HCT116 (cell line): ENCODE results near the gene PLCD3. TPM values are rescaled to one million over a fixed set of nuclear protein-coding genes. Genes with fewer than 3 reads are reported as not detected.

Experiments
- ATAC-seq: fragments of 200-7000 bp; cut with Tn5 transposase; 2 replicates; pipeline ENCODE4 v1.9.1; 2020; ENCODE audit warnings: mild to moderate bottlenecking, moderate library complexity
- BruUV-seq: library from RNA; stranded (reverse); fragments of 400-500 nt; replicated peaks from 2 replicates; lab custom pipeline; 2021; lab: Mats Ljungman, UMichigan
- CTCF ChIA-PET: fragments of 300-600 bp; sonication (Branson Sonifier 250); formaldehyde crosslinking; loops from one replicate; lab custom pipeline; 2021; ENCODE audit warnings: antibody characterized with exemption; lab: Charles Lee
- POLR2A ChIA-PET: fragments of 300-600, 350-600 bp; sonication (Branson Sonifier 250); formaldehyde crosslinking; loops from one replicate; lab custom pipeline; 2021; ENCODE audit warnings: antibody characterized with exemption; lab: Charles Lee
- RAD21 ChIA-PET, 2 experiments: fragments of 300-600 bp; sonication (Branson Sonifier 250); formaldehyde crosslinking; loops; one replicate each; lab custom pipeline; 2023; ENCODE audit warnings: low total read pairs in 2 of 2; ENCODE audit not compliant: uncharacterized antibody in 2 of 2, unreplicated experiment in 2 of 2, low non-redundant PET in 1 of 2; lab: Charles Lee
- DNase-seq: peaks from one replicate; pipeline ENCODE4 v3.0.0-alpha.2; 2010; ENCODE audit warnings: low read depth, low spot score
- H2AFZ ChIP-seq: fragments of 200-600 bp; shearing (Covaris generic), sonication (generic); 2 replicates; pipeline ENCODE4 v1.6.1; 2017; ENCODE audit warnings: low read depth, mixed run types, mixed read lengths, antibody characterized with exemption, low read length; ENCODE audit not compliant: poor library complexity, severe bottlenecking
- H3K27ac ChIP-seq: 2 replicates; pipeline ENCODE4 v1.5.1; 2012; ENCODE audit warnings: low read depth, low read length
- H3K27me3 ChIP-seq: fragments of 200-600 bp; sonication (generic); 2 replicates; pipeline ENCODE4 v1.6.1; 2016; ENCODE audit warnings: mixed run types, low read length, mixed read lengths; ENCODE audit not compliant: insufficient read depth
- H3K36me3 ChIP-seq, 2 experiments: fragments of 200-500 bp in 1 of 2; fragments of 200-600 bp in 1 of 2; sonication (Bioruptor generic) in 1 of 2; sonication (generic) in 1 of 2; 2 replicates each; pipeline versions ENCODE4 v1.5.1 to v1.6.1; 2014 to 2016; ENCODE audit warnings: low read length in 2 of 2, inconsistent platforms in 1 of 2, mixed read lengths in 1 of 2, mixed run types in 1 of 2; ENCODE audit not compliant: insufficient read depth in 2 of 2, control insufficient read depth in 1 of 2
- H3K4me1 ChIP-seq, 2 experiments: fragments of 200-600 bp in 1 of 2; sonication (generic) in 1 of 2; 2 replicates each; pipeline versions ENCODE4 v1.5.1 to v1.6.1; 2012 to 2017; ENCODE audit warnings: low read length in 2 of 2, inconsistent platforms in 1 of 2, mild to moderate bottlenecking in 1 of 2, mixed read lengths in 1 of 2, mixed run types in 1 of 2, moderate library complexity in 1 of 2; ENCODE audit not compliant: insufficient read depth in 2 of 2, control insufficient read depth in 1 of 2
- H3K4me2 ChIP-seq: fragments of 200-600 bp; sonication (generic); 2 replicates; pipeline ENCODE4 v1.6.1; 2017; ENCODE audit warnings: mixed run types, low read length, mixed read lengths
- H3K4me3 ChIP-seq, 2 experiments: fragments of 200-600 bp in 1 of 2; sonication (generic) in 1 of 2; replicated peaks in 1 of 2; 2 replicates each; pipeline ENCODE4 v1.5.1; 2011 to 2016; ENCODE audit warnings: low read length in 2 of 2, control low read depth in 1 of 2, low read depth in 1 of 2, mild to moderate bottlenecking in 1 of 2, mixed read lengths in 1 of 2, mixed run types in 1 of 2
- H3K79me2 ChIP-seq: fragments of 200-600 bp; sonication (generic); 2 replicates; pipeline ENCODE4 v1.6.1; 2017; ENCODE audit warnings: mild to moderate bottlenecking, mixed run types, low read length, moderate library complexity, mixed read lengths; ENCODE audit not compliant: insufficient read depth
- H3K9ac ChIP-seq: fragments of 200-600 bp; sonication (generic); 2 replicates; pipeline ENCODE4 v1.6.1; 2016; ENCODE audit warnings: low read length, mixed read lengths
- H3K9me2 ChIP-seq: fragments of 200-600 bp; sonication (generic), shearing (Covaris generic); 2 replicates; pipeline ENCODE4 v1.6.1; 2017; ENCODE audit warnings: mixed run types, mild to moderate bottlenecking, moderate library complexity; ENCODE audit not compliant: insufficient read depth
- H3K9me3 ChIP-seq, 2 experiments: fragments of 200-500 bp in 1 of 2; fragments of 200-600 bp in 1 of 2; sonication (Bioruptor generic) in 1 of 2; sonication (generic) in 1 of 2; 2 replicates each; pipeline ENCODE4 v1.6.1; 2014 to 2017; ENCODE audit warnings: low read length in 2 of 2, mixed read lengths in 2 of 2, inconsistent platforms in 1 of 2, low read depth in 1 of 2, mild to moderate bottlenecking in 1 of 2, mixed run types in 1 of 2, moderate library complexity in 1 of 2; ENCODE audit not compliant: control insufficient read depth in 1 of 2, insufficient read depth in 1 of 2
- H4K20me1 ChIP-seq: fragments of 200-600 bp; sonication (generic), shearing (Covaris generic); 2 replicates; pipeline ENCODE4 v1.6.1; 2017; ENCODE audit warnings: mixed run types, mild to moderate bottlenecking, moderate library complexity; ENCODE audit not compliant: insufficient read depth
- CBX3 ChIP-seq: IDR thresholded peaks from 2 replicates; pipeline ENCODE4 v1.6.1; 2012; ENCODE audit warnings: low read depth
- CEBPB ChIP-seq: IDR thresholded peaks from 2 replicates; pipeline ENCODE4 v1.6.1; 2012; ENCODE audit warnings: low read depth
- EGR1 ChIP-seq: IDR thresholded peaks from 2 replicates; pipeline ENCODE4 v1.6.1; 2012; ENCODE audit warnings: low read depth
- ELF1 ChIP-seq: IDR thresholded peaks from 2 replicates; pipeline ENCODE4 v1.6.1; 2012; ENCODE audit warnings: low read depth, borderline replicate concordance
- EZH2 ChIP-seq: fragments of 200-600 bp; sonication (generic); IDR thresholded peaks from 2 replicates; pipeline ENCODE4 v1.6.1; 2017; ENCODE audit warnings: antibody characterized with exemption, mixed run types
- EZH2phosphoT487 ChIP-seq: fragments of 200-600 bp; IDR thresholded peaks from 2 replicates; pipeline ENCODE4 v1.6.1; 2018; ENCODE audit warnings: antibody characterized with exemption, borderline replicate concordance
- FOSL1 ChIP-seq: IDR thresholded peaks from 2 replicates; pipeline ENCODE4 v1.6.1; 2012; ENCODE audit warnings: low read depth
- JUND ChIP-seq: IDR thresholded peaks from 2 replicates; pipeline ENCODE4 v1.6.1; 2012
- POLR2A ChIP-seq: IDR thresholded peaks from 2 replicates; pipeline ENCODE4 v1.7.0; 2011; ENCODE audit warnings: borderline replicate concordance; ENCODE audit not compliant: insufficient read depth, insufficient read length; ENCODE audit errors: extremely low read depth
- POLR2AphosphoS5 ChIP-seq: IDR thresholded peaks from 2 replicates; pipeline ENCODE4 v1.6.1; 2011; ENCODE audit warnings: mild to moderate bottlenecking, low read depth, low read length, moderate library complexity
- RAD21 ChIP-seq: IDR thresholded peaks from 2 replicates; pipeline ENCODE4 v1.6.1; 2012; ENCODE audit warnings: low read depth, mild to moderate bottlenecking
- SP1 ChIP-seq: IDR thresholded peaks from 2 replicates; pipeline ENCODE4 v1.6.1; 2012; ENCODE audit warnings: low read depth
- ZFX ChIP-seq: fragments of 450-650 bp; IDR thresholded peaks from 2 replicates; pipeline ENCODE4 v1.6.1; 2017
- ZNF274 ChIP-seq: fragments of 200-500 bp; sonication (Bioruptor generic); IDR thresholded peaks from 2 replicates; pipeline ENCODE4 v1.6.1; 2014; ENCODE audit warnings: mild to moderate bottlenecking, low read depth, low read length, inconsistent platforms
- intact Hi-C: fragments of 100-400 bp; cut with micrococcal nuclease; formaldehyde crosslinking; loops from 2 replicates; pipeline ENCODE4 v1.10.0; 2022
- total RNA-seq: library from RNA; stranded (reverse); gene quantifications from one replicate; pipeline ENCODE4 v1.2.1, GENCODE V29; 2021; ENCODE audit not compliant: unreplicated experiment
- TF ChIP-seq, protein P1 (sequence below): IDR thresholded peaks from 2 replicates; pipeline ENCODE4 v1.6.1; 2011; ENCODE audit warnings: mild to moderate bottlenecking, low read length, moderate library complexity; ENCODE audit not compliant: insufficient replicate concordance; ENCODE audit errors: extremely low read depth
- TF ChIP-seq, protein P2 (sequence below): IDR thresholded peaks from 2 replicates; pipeline ENCODE4 v1.6.1; 2012

PLCD3 gene
- total RNA-seq, 1 experiment from 2014 or later, result 197 TPM

GRCh38 chr17:45117848-45118646 lies 14.3 kb downstream of the PLCD3 start (continued):
- TF ChIP-seq, protein P1, sequence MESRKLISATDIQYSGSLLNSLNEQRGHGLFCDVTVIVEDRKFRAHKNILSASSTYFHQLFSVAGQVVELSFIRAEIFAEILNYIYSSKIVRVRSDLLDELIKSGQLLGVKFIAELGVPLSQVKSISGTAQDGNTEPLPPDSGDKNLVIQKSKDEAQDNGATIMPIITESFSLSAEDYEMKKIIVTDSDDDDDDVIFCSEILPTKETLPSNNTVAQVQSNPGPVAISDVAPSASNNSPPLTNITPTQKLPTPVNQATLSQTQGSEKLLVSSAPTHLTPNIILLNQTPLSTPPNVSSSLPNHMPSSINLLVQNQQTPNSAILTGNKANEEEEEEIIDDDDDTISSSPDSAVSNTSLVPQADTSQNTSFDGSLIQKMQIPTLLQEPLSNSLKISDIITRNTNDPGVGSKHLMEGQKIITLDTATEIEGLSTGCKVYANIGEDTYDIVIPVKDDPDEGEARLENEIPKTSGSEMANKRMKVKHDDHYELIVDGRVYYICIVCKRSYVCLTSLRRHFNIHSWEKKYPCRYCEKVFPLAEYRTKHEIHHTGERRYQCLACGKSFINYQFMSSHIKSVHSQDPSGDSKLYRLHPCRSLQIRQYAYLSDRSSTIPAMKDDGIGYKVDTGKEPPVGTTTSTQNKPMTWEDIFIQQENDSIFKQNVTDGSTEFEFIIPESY, result no peak
- TF ChIP-seq SP1 (no peak), EZH2phosphoT487 (no peak), POLR2A (no peak), ELF1 (no peak), FOSL1 (no peak)

DNA sequence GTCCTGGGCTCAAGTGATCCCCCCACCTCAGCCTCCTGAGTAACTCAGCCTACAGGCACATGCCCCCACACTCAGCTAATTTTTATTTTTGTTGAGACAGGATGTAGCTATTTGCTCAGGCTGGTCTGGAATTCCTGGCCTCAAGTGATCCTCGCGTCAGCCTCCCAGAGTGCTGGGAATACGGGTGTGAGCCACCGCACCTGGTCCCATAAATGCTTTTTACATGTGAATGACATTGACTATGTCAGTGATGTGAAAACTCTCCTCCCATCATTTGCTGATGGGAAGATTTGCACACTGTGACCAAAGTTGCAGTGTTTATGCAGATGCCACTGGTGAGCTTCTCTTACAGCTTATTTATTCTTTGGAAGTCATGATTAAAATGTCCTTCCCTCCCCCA lies 15.0 kb downstream of the PLCD3 start:
- Histone ChIP-seq H3K27ac (no peak overlapping the region), H3K27me3 (no peaks in the 10 kb centered on the region), H2AFZ (no peak overlapping the region), H3K36me3 (peaks cover 2 to 11% of the 10 kb centered on the region in 2 experiments; a peak in 3 of 4 replicates), H3K4me1 (peaks cover 7 to 10% of the 10 kb centered on the region in 2 experiments), H3K9me2 (no peaks in the 10 kb centered on the region), H3K4me3 (no peak overlapping the region), H3K9me3 (no peaks in the 10 kb centered on the region), H3K9ac (no peak overlapping the region), H3K79me2 (peaks cover 10% of the 10 kb centered on the region), H3K4me2 (no peak overlapping the region), H4K20me1 (no peaks in the 10 kb centered on the region)
- ChIA-PET RAD21 (no interaction called here), CTCF (no interaction called here), POLR2A (interaction anchor here (0.8 kb wide), 1 partner anchor 44 kb away, joined by 3 read pairs; the partner anchor contains the start of gene HEXIM2)
- DNase-seq (no peak), ATAC-seq (no peak)
- TF ChIP-seq EZH2 (no peak), CBX3 (no peak), SP1 (no peak), ELF1 (no peak), CEBPB (no peak), RAD21 (no peak), JUND (no peak), FOSL1 (no peak), EGR1 (no peak), ZNF274 (no peak), POLR2AphosphoS5 (no peak), ZFX (no peak), EZH2phosphoT487 (no peak)
- TF ChIP-seq, protein P1, result no peak
- TF ChIP-seq, protein P2, sequence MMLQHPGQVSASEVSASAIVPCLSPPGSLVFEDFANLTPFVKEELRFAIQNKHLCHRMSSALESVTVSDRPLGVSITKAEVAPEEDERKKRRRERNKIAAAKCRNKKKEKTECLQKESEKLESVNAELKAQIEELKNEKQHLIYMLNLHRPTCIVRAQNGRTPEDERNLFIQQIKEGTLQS, result no peak
- intact Hi-C loops, result no loop called here
- BruUV-seq, result no TSS peak
